Loucy (cell line): Measurements from ENCODE around the gene ADD2.

Source experiments
- H2AFZ ChIP-seq: fragments of 200-600 bp; sonication (generic); 2 replicates; pipeline ENCODE4 v1.6.0; 2016; ENCODE audit warnings: antibody characterized with exemption, mild to moderate bottlenecking, low read length, moderate library complexity
- H3F3A ChIP-seq: fragments of 200-600 bp; 2 replicates; pipeline ENCODE4 v1.6.0; 2016; ENCODE audit warnings: antibody characterized with exemption, low read depth, mild to moderate bottlenecking
- H3K27me3 ChIP-seq: fragments of 200-600 bp; sonication (generic); 2 replicates; pipeline ENCODE4 v1.6.1; 2014; ENCODE audit warnings: low read length, mild to moderate bottlenecking; ENCODE audit not compliant: insufficient read depth, poor library complexity, severe bottlenecking
- H3K36me3 ChIP-seq: fragments of 200-600 bp; sonication (generic); 2 replicates; pipeline ENCODE4 v1.6.1; 2016; ENCODE audit warnings: low read length; ENCODE audit not compliant: insufficient read depth
- H3K4me1 ChIP-seq: fragments of 200-600 bp; sonication (generic); 2 replicates; pipeline ENCODE4 v1.5.1; 2014; ENCODE audit warnings: low read length, mild to moderate bottlenecking; ENCODE audit not compliant: insufficient read depth, poor library complexity, severe bottlenecking
- H3K4me2 ChIP-seq: fragments of 200-600 bp; sonication (generic); 2 replicates; pipeline ENCODE4 v1.6.0; 2014; ENCODE audit warnings: antibody characterized with exemption, low read length, low read depth, mild to moderate bottlenecking; ENCODE audit not compliant: poor library complexity, severe bottlenecking
- H3K4me3 ChIP-seq: fragments of 200-600 bp; sonication (generic); 2 replicates; pipeline ENCODE4 v1.5.1; 2014; ENCODE audit warnings: low read length, mild to moderate bottlenecking, mixed read lengths; ENCODE audit not compliant: poor library complexity, severe bottlenecking
- H3K79me2 ChIP-seq: fragments of 200-600 bp; sonication (generic); 2 replicates; pipeline ENCODE4 v1.6.1; 2014; ENCODE audit warnings: low read length; ENCODE audit not compliant: insufficient read depth
- H3K9ac ChIP-seq: fragments of 200-600 bp; sonication (generic); 2 replicates; pipeline ENCODE4 v1.6.0; 2014; ENCODE audit warnings: mild to moderate bottlenecking, low read depth, low read length, moderate library complexity; ENCODE audit not compliant: poor library complexity, severe bottlenecking
- H3K9me2 ChIP-seq: fragments of 200-600 bp; sonication (generic); replicated peaks from 2 replicates; pipeline ENCODE4 v1.6.1; 2016; ENCODE audit warnings: low read depth, low read length, mixed read lengths
- H3K9me3 ChIP-seq: fragments of 200-600 bp; sonication (generic); 2 replicates; pipeline ENCODE4 v1.6.1; 2014; ENCODE audit warnings: mild to moderate bottlenecking, antibody characterized with exemption, low read length, low read depth; ENCODE audit not compliant: insufficient read depth
- H4K20me1 ChIP-seq: fragments of 200-600 bp; sonication (generic); 2 replicates; pipeline ENCODE4 v1.6.0; 2014; ENCODE audit warnings: antibody characterized with exemption, low read length, mild to moderate bottlenecking; ENCODE audit not compliant: insufficient read depth, poor library complexity, severe bottlenecking
- CTCF ChIP-seq: fragments of 200-600 bp; sonication (generic); conservative IDR thresholded peaks from 2 replicates; pipeline ENCODE4 v1.5.1; 2014; ENCODE audit warnings: mild to moderate bottlenecking, antibody characterized with exemption, low read length
- EZH2phosphoT487 ChIP-seq: fragments of 200-600 bp; IDR thresholded peaks from 2 replicates; pipeline ENCODE4 v1.6.1; 2018; ENCODE audit warnings: antibody characterized with exemption, mild to moderate bottlenecking, moderate library complexity, borderline replicate concordance

The ADD2 gene

GRCh38 chr2:70620020-70620419, 148.0 kb downstream of the ADD2 start:
- H3K9me2 ChIP-seq: no peaks in the 10 kb centered on the region
- H3K4me3 ChIP-seq: no peak overlapping the region
- no peak for TF ChIP-seq CTCF
- no peak for TF ChIP-seq EZH2phosphoT487
- peak overlapping the region; percentile 48; the same call in 1 of the 2 replicates for H2AFZ ChIP-seq
- H3K9me3 ChIP-seq: no peaks in the 10 kb centered on the region
- no peak overlapping the region for H3K9ac ChIP-seq
- H3K4me1 ChIP-seq: peaks cover 13% of the 10 kb centered on the region
- no peaks in the 10 kb centered on the region for H3F3A ChIP-seq
- H3K4me2 ChIP-seq: no peak overlapping the region
- no peaks in the 10 kb centered on the region for H4K20me1 ChIP-seq
- H3K79me2 ChIP-seq: no peaks in the 10 kb centered on the region
- H3K36me3 ChIP-seq: no peaks in the 10 kb centered on the region
- H3K27me3 ChIP-seq: no peaks in the 10 kb centered on the region

GRCh38 chr2:70619167-70619566, 148.8 kb downstream of the ADD2 start:
- Histone ChIP-seq H3K9ac (no peak overlapping the region), H3K27me3 (no peaks in the 10 kb centered on the region), H3K36me3 (no peaks in the 10 kb centered on the region), H2AFZ (no peak overlapping the region), H3K79me2 (no peaks in the 10 kb centered on the region), H3K9me3 (no peaks in the 10 kb centered on the region), H3K4me2 (no peak overlapping the region), H3K4me3 (no peak overlapping the region), H3K9me2 (no peaks in the 10 kb centered on the region), H3K4me1 (peaks cover 13% of the 10 kb centered on the region), H4K20me1 (no peaks in the 10 kb centered on the region), H3F3A (no peaks in the 10 kb centered on the region)
- TF ChIP-seq EZH2phosphoT487: no peak
- TF ChIP-seq CTCF: no peak

- Histone ChIP-seq H3K27me3 (no peaks in the 10 kb centered on the region), H3K4me3 (no peak overlapping the region), H4K20me1 (no peaks in the 10 kb centered on the region), H3K9me3 (no peaks in the 10 kb centered on the region), H3K36me3 (no peaks in the 10 kb centered on the region), H3K4me2 (no peak overlapping the region), H3F3A (no peaks in the 10 kb centered on the region), H3K4me1 (peaks cover 13% of the 10 kb centered on the region), H3K9me2 (no peaks in the 10 kb centered on the region), H2AFZ (no peak overlapping the region), H3K79me2 (no peaks in the 10 kb centered on the region), H3K9ac (no peak overlapping the region)
- TF ChIP-seq CTCF (no peak), EZH2phosphoT487 (no peak)
These were observed 151.8 kb downstream of the ADD2 start for GRCh38 chr2:70616168-70616694.
